ENCODE results near the gene FOXC1. TPM values are rescaled to one million over a fixed set of nuclear protein-coding genes. Genes with fewer than 3 reads are reported as not detected.

FOXC1 gene
- total and polyA plus RNA-seq, 9 of the 15 experiments (the other 6 are each of a cell fraction or from before 2014, with no cell fraction given): not detected

DNA sequence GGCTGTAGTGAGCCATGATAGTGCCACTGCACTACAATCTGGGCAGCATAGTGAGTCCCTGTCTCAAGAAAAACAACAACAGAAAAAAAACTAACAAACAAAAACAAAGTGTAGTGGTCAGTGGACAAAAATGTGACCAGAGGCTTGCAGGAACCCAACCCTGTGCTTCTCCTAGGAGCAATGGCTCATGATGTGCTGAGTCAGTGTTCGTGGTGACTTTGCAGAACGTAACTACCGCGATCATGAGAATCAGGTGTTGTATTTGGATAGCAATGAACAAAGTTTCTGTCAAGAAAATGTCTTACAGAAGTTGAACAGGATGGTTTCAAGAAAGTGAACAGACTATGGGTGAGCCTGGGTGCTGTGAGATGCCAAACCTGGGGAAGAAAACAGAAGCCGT lies 18.5 kb upstream of the FOXC1 start (continued):
- TF ChIP-seq HMGN3 (IDR thresholded peaks at IDR 0.05; ENCODE audit: borderline replicate concordance, extremely low read depth, insufficient read length, low read depth, low read length) (no peak), BHLHE40 (IDR thresholded peaks at IDR 0.05; ENCODE audit: low read length) (no peak), ZNF316 (IDR thresholded peaks at IDR 0.05) (peak; percentile 90)

DNA sequence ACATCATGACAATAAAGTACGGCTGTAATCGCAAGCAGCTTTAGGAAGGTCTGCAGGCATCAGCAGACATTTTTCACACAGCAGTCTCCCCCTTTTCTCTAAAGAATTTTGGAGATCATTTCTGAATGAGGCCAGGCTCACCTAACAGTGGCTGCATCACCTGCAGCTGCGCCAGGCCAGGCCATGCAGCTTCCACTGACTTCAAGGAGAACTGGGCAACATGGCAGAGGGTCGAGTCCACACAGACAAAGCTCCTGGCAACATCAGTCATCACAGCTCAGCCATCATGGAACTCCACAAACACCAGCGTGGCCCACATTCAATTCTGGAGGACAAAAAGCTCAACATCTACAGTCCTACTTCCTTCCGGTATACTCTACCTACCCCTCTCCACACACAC lies 17.8 kb upstream of the FOXC1 start:
- in situ Hi-C loops (cut with MboI) (loop anchor here (5.0 to 10.0 kb wide), 2 partner anchors 763 to 1030 kb away; no protein-coding TSS in a partner anchor), intact Hi-C loops (cut with micrococcal nuclease) (no loop called here)
- no peak overlapping the region for H3K4me3 ChIP-seq
- H3K27me3 ChIP-seq (ENCODE audit: control insufficient read depth in 2 of 2, insufficient read depth in 2 of 2, low read length in 2 of 2): peaks cover 26 to 69% of the 10 kb centered on the region in 2 experiments
- no peaks in the 10 kb centered on the region for H3K79me2 ChIP-seq (ENCODE audit: control insufficient read depth, insufficient read depth, low read length)
- H3K9me3 ChIP-seq (replicated peaks; ENCODE audit: control insufficient read depth, insufficient read depth, low read depth, low read length): no peaks in the 10 kb centered on the region
- 1% methylated on average over 6 of the region's 6 CpGs for WGBS (ENCODE audit: insufficient coverage, low coverage, missing lambda C conversion rate)
- peaks cover 3% of the 10 kb centered on the region; the same call in 1 of the 2 replicates for H4K20me1 ChIP-seq (replicated peaks; ENCODE audit: control insufficient read depth, insufficient read depth, low read length)
- no peak overlapping the region for H3K9ac ChIP-seq (ENCODE audit: insufficient read depth in 1 of 2, low read depth in 2 of 2, low read length in 2 of 2)
- ChIA-PET POLR2A (interaction anchor here (0.6 to 0.8 kb wide), 2 partner anchors 11 to 17 kb away, joined by 3 to 4 read pairs; no protein-coding TSS in a partner anchor), CTCF (ENCODE audit: low intra/inter-chr PET ratio) (no interaction called here)
- H3K9me1 ChIP-seq (ENCODE audit: control insufficient read depth, insufficient read depth, low read length): no peaks in the 10 kb centered on the region
- no TSS peak for BruUV-seq (replicated peaks)
- no peak overlapping the region for H3K27ac ChIP-seq (ENCODE audit: extremely low read depth, low read depth, low read length)
- TF ChIP-seq DMBX1 (CRISPR knock-in tag; IDR thresholded peaks at IDR 0.05; ENCODE audit: borderline replicate concordance) (no peak), ZNF75A (CRISPR knock-in tag; IDR thresholded peaks at IDR 0.05) (no peak), TEAD1 (CRISPR knock-in tag; IDR thresholded peaks at IDR 0.05) (no peak), TRIM28 (IDR thresholded peaks at IDR 0.05) (no peak), ELF4 (CRISPR knock-in tag; IDR thresholded peaks at IDR 0.05) (no peak), PHB2 (IDR thresholded peaks at IDR 0.05; ENCODE audit: low read depth) (no peak)
- FAIRE-seq: no peak
- H3K4me1 ChIP-seq (replicated peaks in 1 of 2; ENCODE audit: control insufficient read depth in 2 of 2, insufficient read depth in 2 of 2, low read length in 2 of 2): peaks cover 0 to 7% of the 10 kb centered on the region in 2 experiments; a peak in 1 of 5 replicates
- no peak overlapping the region for H2AFZ ChIP-seq (ENCODE audit: low read depth, low read length)
- DNase-seq (ENCODE audit: extremely low read depth in 1 of 4, low spot score in 3 of 4): no peak
- H3K4me2 ChIP-seq (ENCODE audit: insufficient read depth, low read length): no peak overlapping the region
- no peak for ATAC-seq
- H3K36me3 ChIP-seq (ENCODE audit: control insufficient read depth, insufficient read depth, low read length): no peaks in the 10 kb centered on the region

Measured in K562 (cell line).